Iris pigment epithelial cell (primary cell): ENCODE measurements around the gene ANXA2.
A peak's percentile ranks its signal among the peaks of the same experiment; 100 is the strongest.
"Not testable (repeated sequence)": the region's sequence is repeated elsewhere in the genome, so short reads cannot be mapped to it uniquely, and the experiment has no call there.

Experiments
- DNase-seq: peaks from one replicate; pipeline ENCODE4 v3.0.0-alpha.2; 2011; ENCODE audit warnings: low read depth

ANXA2 gene

GRCh38 chr15:60343221-60343970 lies 54.4 kb downstream of the ANXA2 start:
- peak; percentile 55 for DNase-seq

GRCh38 chr15:60340207-60340921 lies 57.4 kb downstream of the ANXA2 start:
- no peak for DNase-seq

GRCh38 chr15:60339236-60339635 lies 58.5 kb downstream of the ANXA2 start:
- DNase-seq = no peak

- no peak for DNase-seq
These were observed 59.0 kb downstream of the ANXA2 start for GRCh38 chr15:60338810-60339209.

GRCh38 chr15:60337076-60337475 lies 60.7 kb downstream of the ANXA2 start:
- no peak for DNase-seq

- DNase-seq = not testable (repeated sequence)
These were observed 62.5 kb downstream of the ANXA2 start for GRCh38 chr15:60335296-60335695.

- DNase-seq = peak; percentile 44
These were observed 68.8 kb downstream of the ANXA2 start for GRCh38 chr15:60328852-60329443.

- DNase-seq = peak; percentile 44
These were observed 70.7 kb downstream of the ANXA2 start for GRCh38 chr15:60326824-60327654.

GRCh38 chr15:60326343-60326742 lies 71.4 kb downstream of the ANXA2 start:
- DNase-seq = no peak

- DNase-seq = no peak
These were observed 71.9 kb downstream of the ANXA2 start for GRCh38 chr15:60325905-60326304.

- DNase-seq = peak; percentile 46
These were observed 72.9 kb downstream of the ANXA2 start for GRCh38 chr15:60324706-60325438.

- no peak for DNase-seq
These were observed 74.5 kb downstream of the ANXA2 start for GRCh38 chr15:60323322-60323721.

GRCh38 chr15:60320365-60320764 lies 77.4 kb downstream of the ANXA2 start:
- no peak for DNase-seq

- DNase-seq = no peak
These were observed 79.4 kb downstream of the ANXA2 start for GRCh38 chr15:60318216-60318867.

- DNase-seq = no peak
These were observed 80.8 kb downstream of the ANXA2 start for GRCh38 chr15:60316961-60317360.

- DNase-seq = no peak
These were observed 81.9 kb downstream of the ANXA2 start for GRCh38 chr15:60315878-60316277.

- no peak for DNase-seq
These were observed 83.9 kb downstream of the ANXA2 start for GRCh38 chr15:60313906-60314305.

- no peak for DNase-seq
These were observed 90.8 kb downstream of the ANXA2 start for GRCh38 chr15:60307034-60307433.

- no peak for DNase-seq
These were observed 96.8 kb downstream of the ANXA2 start for GRCh38 chr15:60301024-60301423.

GRCh38 chr15:60299452-60300047 lies 98.2 kb downstream of the ANXA2 start:
- no peak for DNase-seq
